GM08714 (cell line): ENCODE data around the gene RDX.

ENCODE experiments used
- H3K4me3 ChIP-seq: fragments of 200-500 bp; sonication (Bioruptor generic); 2 replicates; pipeline ENCODE4 v1.5.1; 2014; ENCODE audit warnings: mild to moderate bottlenecking, low read length, inconsistent platforms
- ZNF274 ChIP-seq: IDR thresholded peaks from 2 replicates; pipeline ENCODE4 v1.6.1; 2012; ENCODE audit warnings: mild to moderate bottlenecking, low read depth, low read length

RDX gene

DNA sequence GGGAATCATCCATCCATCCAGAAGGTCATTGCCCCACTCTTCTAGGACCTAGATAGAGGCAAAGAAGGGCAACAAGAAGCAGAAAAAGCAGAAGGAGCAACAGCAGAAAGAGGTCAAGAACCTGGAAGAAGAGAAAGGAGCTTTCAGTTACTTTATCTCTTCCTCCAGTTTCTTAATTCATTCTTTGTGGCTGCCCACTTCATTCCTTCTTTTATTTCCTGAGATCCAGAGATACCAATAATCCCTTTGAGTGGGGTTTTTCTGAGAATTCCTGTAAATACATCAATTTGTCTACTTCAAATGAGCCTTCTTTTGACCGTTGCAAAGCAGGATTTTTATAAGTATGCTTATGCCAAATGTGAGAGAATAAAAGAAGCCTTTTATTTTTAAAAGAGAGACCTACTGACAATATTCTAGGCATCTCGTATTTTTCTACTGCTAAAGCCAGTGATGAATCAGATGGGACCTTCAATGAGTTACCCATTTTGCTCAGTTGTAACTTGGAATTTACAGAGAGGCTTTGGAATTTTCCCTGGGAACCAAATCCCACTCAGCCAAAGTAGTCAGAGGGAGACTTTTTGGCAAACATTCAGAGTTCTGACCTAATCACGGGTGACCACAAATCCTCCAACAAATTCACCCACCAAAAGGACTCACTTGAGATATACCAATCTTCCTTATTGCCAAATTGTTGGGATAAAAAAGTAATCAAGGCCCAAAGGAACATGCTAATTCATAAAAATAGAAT is 148.3 kb downstream of the RDX start:
- TF ChIP-seq ZNF274: no peak
- H3K4me3 ChIP-seq: no peak overlapping the region

DNA sequence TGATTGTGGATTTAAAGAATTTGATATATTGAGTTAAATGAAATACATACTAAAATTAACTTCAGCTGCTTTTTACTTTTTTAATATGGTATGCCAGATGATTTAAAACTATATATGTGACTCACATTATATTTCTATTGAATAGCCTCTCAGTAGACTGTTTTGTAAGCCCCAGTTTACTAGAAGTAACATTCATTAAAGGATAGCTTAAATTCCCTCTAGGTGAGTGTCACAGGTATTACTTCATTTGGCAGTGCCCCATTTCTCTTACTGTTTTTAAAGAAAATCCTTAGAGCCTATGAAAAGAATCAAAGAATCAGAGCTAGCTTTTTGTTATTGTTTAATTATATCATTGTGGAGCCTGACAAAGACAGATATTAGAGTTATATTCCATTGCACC is 154.6 kb downstream of the RDX start:
- TF ChIP-seq ZNF274: no peak
- H3K4me3 ChIP-seq: no peak overlapping the region

DNA sequence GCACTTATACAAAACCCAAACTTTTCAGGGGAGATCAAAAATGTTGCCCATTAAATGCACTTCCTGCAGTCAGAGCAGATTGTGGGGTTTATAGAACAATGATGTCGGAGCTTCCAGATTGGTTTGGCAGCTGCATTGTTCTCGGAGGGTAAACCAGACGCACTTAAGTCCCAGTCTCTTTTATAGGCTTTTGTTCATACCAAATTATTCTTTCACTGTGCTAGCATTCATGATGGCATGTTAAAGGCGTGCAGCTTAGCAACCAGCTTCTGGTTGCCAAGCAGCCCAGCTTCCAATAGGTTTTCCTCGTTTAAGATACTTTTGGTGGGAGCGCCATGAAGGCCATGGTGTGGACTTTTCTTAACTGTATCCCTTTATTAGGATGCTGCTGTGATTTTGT is 162.3 kb downstream of the RDX start:
- no peak overlapping the region for H3K4me3 ChIP-seq
- no peak for TF ChIP-seq ZNF274

DNA sequence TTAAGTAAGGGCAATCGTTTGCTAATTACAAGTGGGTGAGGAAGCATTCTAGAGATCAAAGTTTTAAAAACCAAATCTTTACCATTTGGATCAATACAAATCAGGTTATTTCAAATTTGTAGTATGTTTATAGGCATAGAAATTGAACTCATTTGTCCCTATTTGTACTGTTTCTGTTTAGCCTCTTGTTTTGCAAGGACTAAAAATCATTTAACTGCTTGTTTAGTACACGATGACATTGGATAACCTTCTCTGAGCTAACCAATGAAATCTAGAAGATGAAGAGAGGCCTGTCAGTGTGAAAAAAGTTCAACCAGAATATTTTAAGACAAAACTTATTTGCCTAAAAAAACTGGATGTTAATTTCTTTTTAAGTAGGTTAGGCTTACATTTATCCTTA is 163.3 kb downstream of the RDX start:
- TF ChIP-seq ZNF274: no peak
- no peak overlapping the region for H3K4me3 ChIP-seq

DNA sequence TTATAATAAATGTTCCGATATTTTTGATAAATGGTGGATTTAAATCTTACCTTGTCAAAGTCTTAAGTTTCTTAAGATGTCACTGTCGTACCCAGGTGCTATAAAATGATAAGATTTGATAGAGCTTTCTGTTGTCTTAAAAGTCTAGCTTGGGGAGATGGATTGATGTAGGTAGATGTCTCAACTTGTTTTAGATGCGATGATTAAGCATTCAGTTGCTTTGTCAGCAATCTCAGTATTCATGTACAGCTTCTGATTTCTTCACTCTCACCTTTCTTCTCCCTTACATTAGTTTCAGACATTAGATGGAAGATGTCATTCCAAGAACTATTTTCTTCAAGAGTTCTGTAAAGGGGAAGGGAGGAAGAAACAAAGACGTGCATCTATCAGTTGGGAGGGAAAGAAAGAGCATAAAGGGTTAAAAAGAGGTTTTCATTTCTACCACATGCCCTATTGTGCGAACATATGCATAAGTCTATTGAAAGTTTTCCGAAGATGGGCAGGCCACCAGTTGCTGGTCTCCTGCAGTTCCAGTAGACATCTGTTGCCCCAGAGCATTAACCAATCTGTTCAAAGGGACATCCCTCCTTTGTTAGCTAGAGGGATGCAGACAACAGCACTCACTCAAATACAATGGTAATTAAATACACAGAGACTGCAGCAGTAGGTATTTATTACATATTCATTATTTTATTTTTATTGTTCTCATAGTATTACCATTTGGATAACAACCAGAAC is 164.9 kb downstream of the RDX start:
- H3K4me3 ChIP-seq: no peak overlapping the region

DNA sequence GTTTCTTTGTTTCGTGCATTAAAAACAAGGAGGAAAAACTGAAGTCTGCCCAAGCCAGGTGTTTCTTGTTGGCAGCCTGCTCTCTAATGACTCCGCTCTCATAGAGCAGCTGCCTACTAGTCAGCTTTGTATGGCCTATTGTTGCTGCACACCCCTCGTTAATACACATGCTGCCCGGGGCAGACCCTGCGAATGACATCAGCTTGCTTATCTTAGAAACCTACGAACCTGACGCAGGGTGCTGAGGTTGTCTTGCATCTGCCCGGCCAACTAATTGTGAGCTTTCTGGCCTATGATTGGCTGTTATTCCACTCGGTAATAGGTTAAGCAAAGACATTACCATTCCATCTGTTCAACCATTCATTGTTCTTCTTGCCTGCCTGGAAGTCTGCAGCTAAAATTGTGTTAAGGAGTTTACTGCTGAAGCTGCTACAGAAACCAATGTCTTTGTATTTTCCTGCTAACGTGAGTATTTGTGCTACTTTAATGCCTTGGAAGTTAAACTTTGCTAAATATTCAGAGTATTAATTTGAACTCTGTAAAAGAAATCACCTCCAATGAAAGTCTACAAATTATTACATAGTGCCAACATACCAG is 165.7 kb downstream of the RDX start:
- no peak overlapping the region for H3K4me3 ChIP-seq
- no peak for TF ChIP-seq ZNF274

More for the DNA sequence above, 164.9 kb downstream of the RDX start:
- no peak for TF ChIP-seq ZNF274

DNA sequence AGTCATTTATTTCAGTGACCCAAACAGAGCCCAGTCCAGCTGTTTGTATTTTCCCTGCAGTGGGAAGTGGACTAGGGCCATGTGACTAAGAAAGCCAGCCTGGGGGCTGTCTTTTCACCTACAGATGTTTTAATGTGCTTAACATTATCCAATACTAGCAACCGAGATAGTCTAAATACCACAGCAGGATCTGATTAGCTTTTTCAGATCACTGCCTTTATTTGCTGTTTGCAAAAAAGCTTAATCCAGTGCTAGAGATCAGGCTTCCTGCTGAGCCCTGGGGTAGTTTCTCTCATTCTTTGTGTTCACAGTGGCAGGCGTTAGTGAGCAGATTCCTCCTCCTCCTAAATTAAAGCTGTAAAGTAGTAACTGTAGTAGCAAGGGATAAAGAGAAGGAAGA is 168.3 kb downstream of the RDX start:
- TF ChIP-seq ZNF274: no peak
- no peak overlapping the region for H3K4me3 ChIP-seq

DNA sequence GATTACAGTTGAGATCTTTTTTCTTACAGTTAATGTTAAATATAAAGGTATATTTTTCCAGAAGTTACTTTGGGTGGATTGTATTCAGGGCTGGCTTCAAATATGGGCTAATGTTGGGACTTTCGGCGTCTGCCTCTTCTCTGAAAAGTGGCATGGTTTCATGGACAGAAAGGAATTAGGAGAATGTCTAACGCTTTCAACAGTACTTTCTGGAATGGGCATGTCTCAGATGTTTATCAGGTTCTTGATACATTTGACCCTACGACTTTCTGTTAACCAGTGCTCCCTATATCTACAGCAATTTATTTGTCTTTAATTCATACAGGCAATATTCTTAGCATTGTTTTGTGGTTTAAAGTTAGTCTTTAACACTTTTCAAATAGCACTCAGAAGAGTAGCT is 169.5 kb downstream of the RDX start:
- no peak for TF ChIP-seq ZNF274
- no peak overlapping the region for H3K4me3 ChIP-seq

DNA sequence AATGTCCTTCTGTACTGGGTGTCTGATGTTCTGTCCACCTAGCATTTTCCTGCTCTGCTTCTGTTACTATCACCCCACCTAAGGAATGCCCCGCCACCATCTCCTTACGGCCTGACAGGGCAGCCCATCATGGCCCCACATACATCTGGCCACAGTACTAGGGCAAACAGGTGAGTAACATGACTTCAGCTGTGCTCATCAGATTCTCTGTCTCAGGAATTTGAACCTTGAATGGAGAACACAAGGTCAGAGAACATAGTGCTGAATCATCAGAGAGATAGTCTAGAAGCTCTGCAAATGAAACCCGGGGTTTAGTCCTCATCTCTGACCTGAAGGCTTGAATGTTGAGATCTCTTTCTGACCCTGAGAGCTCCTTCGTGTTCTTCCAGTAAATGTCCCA is 170.8 kb downstream of the RDX start:
- H3K4me3 ChIP-seq: no peak overlapping the region
- no peak for TF ChIP-seq ZNF274
